ENCODE results near the gene GDNF.

DNA sequence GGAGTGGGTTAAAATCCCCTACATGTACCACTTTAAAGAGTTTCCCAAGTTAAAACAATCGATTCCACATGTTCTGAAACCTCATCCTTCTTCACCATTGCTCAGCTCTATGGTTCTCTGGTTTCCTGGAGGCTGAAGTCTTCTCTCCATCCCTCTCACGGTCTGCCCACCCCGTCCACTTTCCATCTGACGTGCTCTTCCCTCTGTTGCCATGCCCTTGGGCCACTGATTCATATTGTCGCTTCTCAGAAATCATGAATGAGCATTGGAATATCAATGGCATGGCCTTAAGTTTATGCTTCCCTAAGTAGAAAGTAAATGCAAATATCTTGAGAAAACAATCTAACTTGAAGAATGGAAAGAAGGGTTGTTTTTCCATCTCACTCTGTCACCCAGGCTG, 30.9 kb downstream of the GDNF start:
- TF ChIP-seq, protein P1, sequence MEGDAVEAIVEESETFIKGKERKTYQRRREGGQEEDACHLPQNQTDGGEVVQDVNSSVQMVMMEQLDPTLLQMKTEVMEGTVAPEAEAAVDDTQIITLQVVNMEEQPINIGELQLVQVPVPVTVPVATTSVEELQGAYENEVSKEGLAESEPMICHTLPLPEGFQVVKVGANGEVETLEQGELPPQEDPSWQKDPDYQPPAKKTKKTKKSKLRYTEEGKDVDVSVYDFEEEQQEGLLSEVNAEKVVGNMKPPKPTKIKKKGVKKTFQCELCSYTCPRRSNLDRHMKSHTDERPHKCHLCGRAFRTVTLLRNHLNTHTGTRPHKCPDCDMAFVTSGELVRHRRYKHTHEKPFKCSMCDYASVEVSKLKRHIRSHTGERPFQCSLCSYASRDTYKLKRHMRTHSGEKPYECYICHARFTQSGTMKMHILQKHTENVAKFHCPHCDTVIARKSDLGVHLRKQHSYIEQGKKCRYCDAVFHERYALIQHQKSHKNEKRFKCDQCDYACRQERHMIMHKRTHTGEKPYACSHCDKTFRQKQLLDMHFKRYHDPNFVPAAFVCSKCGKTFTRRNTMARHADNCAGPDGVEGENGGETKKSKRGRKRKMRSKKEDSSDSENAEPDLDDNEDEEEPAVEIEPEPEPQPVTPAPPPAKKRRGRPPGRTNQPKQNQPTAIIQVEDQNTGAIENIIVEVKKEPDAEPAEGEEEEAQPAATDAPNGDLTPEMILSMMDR (IDR thresholded peaks at IDR 0.05) = no peak
- no peak for TF ChIP-seq POLR2A (IDR thresholded peaks at IDR 0.05)

All from adrenal gland (tissue), 5 donors.